ENCODE measurements around the gene MGLL.

- TF ChIP-seq CTCF (IDR thresholded peaks at IDR 0.05; ENCODE audit: low read length) (no peak), EZH2 (optimal IDR thresholded peaks at IDR 0.05; ENCODE audit: low read depth, low read length) (no peak), EZH2phosphoT487 (IDR thresholded peaks at IDR 0.05; ENCODE audit: low read length) (no peak)
Measured at GRCh38 chr3:127799476-127800222, 22.7 kb downstream of the MGLL start.

Data from MM.1S (cell line).